Measurements from ENCODE around the gene TMEM127.

The TMEM127 gene

DNA sequence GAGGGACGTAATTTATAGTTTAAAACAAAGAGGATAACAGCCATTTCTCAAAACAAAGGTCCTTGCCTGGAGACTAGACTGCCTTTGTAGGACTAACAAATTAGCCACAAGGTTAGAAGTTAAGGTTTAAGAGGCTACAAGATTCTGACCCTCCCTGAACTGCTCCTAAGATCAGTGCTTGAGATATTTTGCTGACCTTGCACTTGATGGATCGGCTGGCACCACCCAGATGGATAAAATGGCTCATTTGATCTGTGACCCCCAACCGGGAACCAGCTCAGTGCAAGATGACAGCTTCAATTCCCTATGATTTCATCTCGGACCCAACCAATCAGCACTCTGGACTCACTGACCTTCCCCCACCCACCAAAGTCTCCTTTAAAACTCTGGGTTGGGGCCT is 53.5 kb downstream of the TMEM127 start:
- no peak overlapping the region for H3K4me3 ChIP-seq (ENCODE audit: low read length)
- DNase-seq (ENCODE audit: low read depth, low spot score): no peak

- no peak for DNase-seq (ENCODE audit: low read depth, low spot score)
- peak overlapping the region; percentile 86 for H3K4me3 ChIP-seq (ENCODE audit: low read length)
Measured at GRCh38 chr2:96209729-96210085, 56.1 kb downstream of the TMEM127 start.

DNA sequence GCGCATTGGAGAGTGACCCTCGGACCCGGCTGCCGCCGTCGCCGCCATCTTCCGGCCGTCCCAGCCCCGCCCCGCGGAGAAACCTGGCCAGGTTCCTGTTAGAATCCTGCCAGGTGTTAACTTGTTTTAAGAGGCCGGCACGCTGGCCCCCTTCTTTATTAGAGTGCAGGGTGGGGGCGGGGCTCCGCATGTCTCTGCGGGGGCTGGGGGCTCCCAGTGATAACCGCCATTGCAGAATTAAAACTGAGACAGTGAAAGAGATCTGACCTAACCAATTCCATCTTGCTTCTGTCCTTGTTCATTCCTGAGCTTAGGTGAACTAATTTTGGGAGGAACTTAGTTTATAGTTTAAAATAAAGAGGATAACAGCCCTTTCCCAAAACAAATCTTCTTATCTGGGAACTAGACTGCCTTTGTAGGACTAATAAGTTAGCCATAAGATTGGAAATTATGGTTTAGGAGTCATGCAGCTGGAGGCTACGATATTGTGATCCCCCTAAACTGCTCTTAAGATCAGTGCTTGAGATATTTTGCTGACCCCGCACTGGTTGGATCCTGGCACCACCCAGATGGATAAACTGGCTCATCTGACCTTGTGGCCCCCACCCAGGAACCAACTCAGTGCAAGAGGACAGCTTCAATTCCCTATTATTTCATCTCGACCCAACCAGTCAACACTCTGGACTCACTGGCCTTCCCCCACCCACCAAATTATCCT is 56.6 kb downstream of the TMEM127 start:
- no peak for DNase-seq (ENCODE audit: low read depth, low spot score)
- peak overlapping the region; percentile 86 for H3K4me3 ChIP-seq (ENCODE audit: low read length)

- DNase-seq (ENCODE audit: low read depth, low spot score): peak; percentile 95
- H3K4me3 ChIP-seq (ENCODE audit: low read length): peak within 1 kb of the TSS; percentile 86
Measured at GRCh38 chr2:96208143-96209010, 57.4 kb downstream of the TMEM127 start, which contains the start of gene STARD7. Gene STARD7 (minus strand): TSS chr2:96208827. CDS start chr2:96208434, 393 bp downstream.

DNA sequence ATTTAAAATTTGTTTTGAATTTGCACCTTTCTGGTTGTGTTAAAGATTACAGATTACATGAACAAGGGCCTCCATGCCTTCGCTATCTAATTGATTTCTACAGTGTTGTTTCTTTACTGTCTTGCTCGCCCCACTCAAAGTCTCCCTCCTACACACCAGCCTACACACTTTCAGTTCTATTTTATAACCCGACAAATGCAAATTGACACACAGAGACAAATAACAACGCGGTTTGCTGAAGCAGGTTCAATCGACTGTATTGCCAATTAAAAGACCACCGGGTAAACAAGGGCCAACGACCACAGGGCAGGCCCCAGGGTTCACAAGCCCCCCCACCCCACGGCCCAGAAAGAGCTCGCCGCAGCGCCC is 58.0 kb downstream of the TMEM127 start:
- H3K4me3 ChIP-seq (ENCODE audit: low read length): peak overlapping the region; percentile 86
- DNase-seq (ENCODE audit: low read depth, low spot score): no peak

DNA sequence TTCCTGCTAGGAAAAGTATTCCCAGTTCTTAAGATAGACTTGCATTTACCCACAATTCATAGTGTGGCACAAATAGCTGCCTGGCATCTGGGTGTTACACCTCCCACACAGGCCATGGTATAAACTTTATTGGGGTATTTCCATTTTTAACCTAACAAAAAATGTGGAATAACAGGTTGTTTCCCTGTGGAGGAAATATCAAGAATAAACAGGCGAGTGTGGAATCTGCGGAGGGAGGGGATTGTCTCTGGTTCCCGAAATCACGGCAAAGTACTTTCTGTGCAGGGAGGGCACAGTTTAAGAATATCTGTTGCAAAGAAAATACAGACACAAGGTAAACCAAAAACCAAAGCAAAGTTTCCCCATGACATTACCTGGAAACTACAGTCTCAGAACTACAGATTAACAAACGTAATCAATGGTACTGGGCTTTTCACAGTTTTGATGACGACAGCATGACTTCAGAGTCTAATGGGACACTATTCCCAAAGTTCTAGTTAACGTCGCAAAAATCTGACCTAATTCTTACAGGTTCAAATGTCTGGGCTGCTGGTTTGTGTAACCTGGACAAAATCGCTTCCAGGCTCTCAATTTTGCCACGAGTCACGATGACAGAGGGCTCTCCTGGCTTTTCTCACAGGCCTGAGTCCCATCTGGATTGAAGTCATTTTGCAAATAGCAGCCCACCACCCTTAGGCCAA is 58.6 kb downstream of the TMEM127 start:
- DNase-seq (ENCODE audit: low read depth, low spot score): no peak
- H3K4me3 ChIP-seq (ENCODE audit: low read length): peak overlapping the region; percentile 86

DNA sequence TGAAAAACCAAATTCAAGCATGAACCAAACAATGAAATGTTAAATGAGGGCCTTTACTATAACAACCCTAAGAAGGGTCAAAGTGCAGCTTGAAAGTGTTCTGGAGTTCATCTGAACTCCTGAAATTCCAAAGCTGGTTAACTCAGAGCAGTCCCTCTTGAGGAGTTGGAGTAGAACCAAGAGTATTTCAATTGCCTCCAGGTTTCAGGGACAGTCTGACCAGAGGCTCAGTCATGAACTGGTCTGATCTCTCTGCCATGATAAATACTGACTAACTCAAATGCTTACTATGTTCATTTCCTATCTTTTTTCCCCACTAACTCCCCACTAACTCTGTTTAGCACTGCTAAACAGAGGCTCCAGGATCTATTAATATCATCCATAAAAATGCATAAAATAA is 59.9 kb downstream of the TMEM127 start:
- H3K4me3 ChIP-seq (ENCODE audit: low read length): no peak overlapping the region
- no peak for DNase-seq (ENCODE audit: low read depth, low spot score)

DNA sequence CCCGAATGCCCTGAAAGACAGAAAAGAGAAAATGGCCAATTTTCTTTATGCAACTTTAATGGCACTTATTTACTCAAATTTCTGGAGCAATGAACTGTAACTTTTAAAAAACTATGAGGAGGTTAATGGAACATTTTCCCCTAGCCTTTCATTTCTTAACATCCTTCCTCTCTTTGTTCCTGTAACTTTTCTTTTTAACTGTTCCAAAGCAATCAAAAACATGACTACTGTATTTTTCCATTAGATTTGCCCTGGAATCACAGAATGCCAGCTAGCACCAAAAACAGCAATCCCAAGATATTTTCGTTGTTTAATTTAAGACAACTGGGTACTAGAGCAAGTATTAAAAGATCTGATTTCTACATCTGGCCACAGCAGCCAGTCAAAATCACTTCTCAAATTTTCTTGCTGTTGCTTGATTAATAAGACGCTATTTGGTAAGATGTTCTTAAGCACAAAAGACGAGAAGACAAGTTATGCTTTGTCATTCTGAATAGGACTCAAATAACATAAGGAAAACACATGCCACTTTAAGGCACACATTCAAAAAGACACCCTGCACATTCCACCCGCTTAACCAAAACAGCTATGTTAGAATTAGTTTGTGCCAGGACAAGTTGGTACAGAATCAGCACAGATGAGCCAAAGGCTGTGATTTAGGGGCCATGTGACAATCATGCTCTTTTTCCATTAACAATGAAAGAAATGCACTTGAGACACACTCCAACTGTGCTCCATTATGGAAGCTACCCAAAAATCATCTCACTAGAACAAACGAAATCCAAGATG is 60.8 kb downstream of the TMEM127 start:
- H3K4me3 ChIP-seq (ENCODE audit: low read length): no peak overlapping the region
- DNase-seq (ENCODE audit: low read depth, low spot score): no peak

DNA sequence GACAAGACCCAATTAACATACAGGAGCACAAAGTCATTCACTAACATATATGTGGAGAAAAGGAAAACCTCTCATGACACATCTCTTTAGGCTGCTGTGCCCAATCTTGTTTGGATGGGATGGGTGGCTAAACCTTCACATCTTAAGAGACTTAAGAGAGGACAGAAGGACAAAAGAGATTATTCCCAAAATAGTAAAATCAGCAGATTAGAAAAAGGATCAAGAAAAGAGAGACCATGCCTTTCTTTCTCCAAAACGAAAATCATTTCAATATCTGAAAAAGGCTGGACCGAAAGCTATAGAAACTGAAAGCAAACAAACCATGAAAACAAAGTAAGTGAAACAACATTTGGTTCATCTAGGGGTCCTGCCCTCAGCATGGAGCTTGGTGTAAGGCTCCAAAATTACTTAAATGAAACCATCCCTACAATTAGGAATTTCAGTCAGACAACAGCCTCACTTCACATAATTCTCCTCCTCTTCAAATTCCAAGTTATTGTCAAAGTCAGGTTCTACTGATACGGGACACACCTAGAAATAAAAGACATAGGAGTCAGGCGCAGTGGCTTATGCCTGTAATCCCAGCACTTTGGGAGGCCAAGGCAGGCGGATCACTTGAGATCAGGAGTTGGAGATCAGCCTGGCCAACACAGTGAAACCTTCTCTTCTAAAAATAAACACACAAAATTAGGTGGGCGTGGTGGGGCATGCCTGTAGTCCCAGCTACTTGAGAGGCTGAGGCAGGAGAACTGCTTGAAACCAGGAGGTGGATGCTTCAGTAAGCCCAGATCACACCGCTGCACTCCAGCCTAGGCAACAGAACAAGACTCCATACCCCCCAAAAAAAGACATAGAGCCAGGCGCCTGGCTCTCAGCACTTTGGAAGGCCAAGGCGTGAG is 62.4 kb downstream of the TMEM127 start:
- no peak overlapping the region for H3K4me3 ChIP-seq (ENCODE audit: low read length)
- no peak for DNase-seq (ENCODE audit: low read depth, low spot score)

- DNase-seq (ENCODE audit: low read depth, low spot score): no peak
- no peak overlapping the region for H3K4me3 ChIP-seq (ENCODE audit: low read length)
Measured at GRCh38 chr2:96202152-96202854, 63.5 kb downstream of the TMEM127 start.

- H3K4me3 ChIP-seq (ENCODE audit: low read length): no peak overlapping the region
Measured at GRCh38 chr2:96201338-96201737, 64.5 kb downstream of the TMEM127 start.

DNA sequence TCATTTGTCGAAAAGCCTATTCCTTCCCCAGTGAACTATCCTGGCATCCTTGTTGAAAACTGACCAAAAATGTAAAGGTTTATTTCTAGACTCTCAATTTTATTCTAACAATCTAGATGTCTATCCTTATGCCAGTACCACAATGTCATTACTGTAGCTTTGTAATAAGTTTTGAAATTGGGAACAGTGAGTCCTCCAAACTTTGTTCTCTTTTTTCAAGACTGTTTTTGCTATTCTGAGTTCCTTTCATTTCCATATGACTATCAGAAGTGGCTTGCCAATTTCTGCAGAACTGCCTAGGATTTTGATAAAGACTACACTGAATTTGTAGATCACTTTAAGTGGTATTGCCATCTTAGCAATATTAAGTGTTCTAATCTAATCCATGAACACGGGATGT is 66.9 kb downstream of the TMEM127 start:
- DNase-seq (ENCODE audit: low read depth, low spot score): no peak
- H3K4me3 ChIP-seq (ENCODE audit: low read length): no peak overlapping the region

More at GRCh38 chr2:96201338-96201737, 64.5 kb downstream of the TMEM127 start:
- no peak for DNase-seq (ENCODE audit: low read depth, low spot score)
